MCF 10A (cell line): ENCODE measurements around the gene ARMC3. TPM values are rescaled to one million over a fixed set of nuclear protein-coding genes. Genes with fewer than 3 reads are reported as not detected.
"Not testable (repeated sequence)": the region's sequence is repeated elsewhere in the genome, so short reads cannot be mapped to it uniquely, and the experiment has no call there.

ENCODE experiments used
- BruUV-seq: library from RNA; stranded (reverse); fragments of 400-500 nt; replicated peaks from 2 replicates; lab custom pipeline; 2021; lab: Mats Ljungman, UMichigan
- CTCF ChIA-PET: fragments of 300-600 bp; sonication (Branson Sonifier 250); formaldehyde crosslinking; extraction: SDS; loops from one replicate; lab custom pipeline; 2021; ENCODE audit warnings: antibody characterized with exemption, inconsistent platforms; lab: Yijun Ruan, JAX
- POLR2A ChIA-PET: fragments of 300-600, 350-650 bp; sonication (Branson Sonifier 250); formaldehyde crosslinking; extraction: SDS; loops from one replicate; lab custom pipeline; 2020; ENCODE audit warnings: antibody characterized with exemption, inconsistent platforms; lab: Yijun Ruan, JAX
- DNase-seq: peaks from one replicate; pipeline ENCODE4 v3.0.0-alpha.2; 2018; ENCODE audit not compliant: unreplicated experiment
- H3K27ac Mint-ChIP-seq: one replicate; pipeline ENCODE4 v1.8.0; 2022; ENCODE audit warnings: mild to moderate bottlenecking, low read depth, mixed read lengths; ENCODE audit not compliant: unreplicated experiment
- H3K27me3 Mint-ChIP-seq: one replicate; pipeline ENCODE4 v1.8.0; 2022; ENCODE audit warnings: mixed read lengths; ENCODE audit not compliant: insufficient read depth, unreplicated experiment
- H3K36me3 Mint-ChIP-seq: one replicate; pipeline ENCODE4 v1.8.0; 2022; ENCODE audit warnings: mild to moderate bottlenecking, moderate library complexity, mixed read lengths; ENCODE audit not compliant: insufficient read depth, unreplicated experiment
- H3K4me1 Mint-ChIP-seq: one replicate; pipeline ENCODE4 v1.8.0; 2022; ENCODE audit warnings: mixed read lengths; ENCODE audit not compliant: insufficient read depth, unreplicated experiment
- H3K4me3 Mint-ChIP-seq: one replicate; pipeline ENCODE4 v1.8.0; 2022; ENCODE audit warnings: mild to moderate bottlenecking, moderate library complexity, mixed read lengths; ENCODE audit not compliant: unreplicated experiment
- H3K9me3 Mint-ChIP-seq: one replicate; pipeline ENCODE4 v1.8.0; 2022; ENCODE audit warnings: mixed read lengths; ENCODE audit not compliant: unreplicated experiment
- CTCF ChIP-seq: fragments of 200-600 bp; IDR thresholded peaks from one replicate; pipeline ENCODE4 v1.8.0; 2022; ENCODE audit warnings: antibody characterized with exemption, mild to moderate bottlenecking; ENCODE audit not compliant: unreplicated experiment
- intact Hi-C: fragments of 100-400 bp; cut with micrococcal nuclease; formaldehyde crosslinking; loops from 2 replicates; pipeline ENCODE4 v1.14.1; 2022
- total RNA-seq: library from RNA; stranded (reverse); gene quantifications from 2 replicates; pipeline ENCODE4 v1.2.3, GENCODE V29; 2022

ARMC3 gene
- total RNA-seq, 1 experiment from 2014 or later: not detected

- Mint-ChIP-seq H3K4me1 (no peaks in the 10 kb centered on the region), H3K27ac (no peak overlapping the region), H3K4me3 (no peak overlapping the region), H3K27me3 (no peaks in the 10 kb centered on the region), H3K9me3 (no peaks in the 10 kb centered on the region), H3K36me3 (no peaks in the 10 kb centered on the region)
- no TSS peak for BruUV-seq
- TF ChIP-seq CTCF: no peak
- intact Hi-C loops: no loop called here
- POLR2A ChIA-PET: no interaction called here
- CTCF ChIA-PET: interaction anchor here (0.6 kb wide), 1 partner anchor 352 kb away, joined by 3 read pairs; no protein-coding TSS in a partner anchor
- DNase-seq: no peak
These were observed 28.1 kb upstream of the ARMC3 start for GRCh38 chr10:22899775-22900174.

- no peak for DNase-seq
- BruUV-seq: no TSS peak
- intact Hi-C loops: no loop called here
- Mint-ChIP-seq H3K27me3 (no peaks in the 10 kb centered on the region), H3K4me1 (no peaks in the 10 kb centered on the region), H3K27ac (no peak overlapping the region), H3K4me3 (no peak overlapping the region), H3K36me3 (no peaks in the 10 kb centered on the region), H3K9me3 (no peaks in the 10 kb centered on the region)
- CTCF ChIA-PET: interaction anchor here (0.7 kb wide), 1 partner anchor 9 kb away, joined by 3 read pairs; no protein-coding TSS in a partner anchor
- TF ChIP-seq CTCF: no peak
- POLR2A ChIA-PET: interaction anchor here (0.5 kb wide), 1 partner anchor 168 kb away, joined by 4 read pairs; no protein-coding TSS in a partner anchor
These were observed 26.8 kb upstream of the ARMC3 start for GRCh38 chr10:22900841-22901601.

GRCh38 chr10:22902147-22902546 is 25.7 kb upstream of the ARMC3 start:
- H3K4me3 Mint-ChIP-seq, BruUV-seq, H3K27ac Mint-ChIP-seq, CTCF ChIA-PET, H3K4me1 Mint-ChIP-seq, DNase-seq, H3K36me3 Mint-ChIP-seq, H3K27me3 Mint-ChIP-seq, H3K9me3 Mint-ChIP-seq, intact Hi-C loops: not testable (repeated sequence)
- POLR2A ChIA-PET: interaction anchor here (0.6 kb wide), 1 partner anchor 92 kb away, joined by 3 read pairs; no protein-coding TSS in a partner anchor

- no peak for TF ChIP-seq CTCF
- H3K4me3 Mint-ChIP-seq: no peak overlapping the region
- no peaks in the 10 kb centered on the region for H3K4me1 Mint-ChIP-seq
- H3K27me3 Mint-ChIP-seq: no peaks in the 10 kb centered on the region
- ChIA-PET CTCF (interaction anchor here (0.6 kb wide), 2 partner anchors 812 to 1111 kb away, joined by 3 to 5 read pairs; no protein-coding TSS in a partner anchor), POLR2A (no interaction called here)
- H3K36me3 Mint-ChIP-seq: no peaks in the 10 kb centered on the region
- no peak overlapping the region for H3K27ac Mint-ChIP-seq
- H3K9me3 Mint-ChIP-seq: peaks cover 7% of the 10 kb centered on the region
- no peak for DNase-seq
- intact Hi-C loops: no loop called here
- no TSS peak for BruUV-seq
These were observed 24.2 kb upstream of the ARMC3 start for GRCh38 chr10:22903694-22904093.
